ES-I3 (cell line): Measurements from ENCODE around the gene PLK2.
A peak's percentile ranks its signal among the peaks of the same experiment; 100 is the strongest.

ENCODE experiments used
- H3K36me3 ChIP-seq: 2 replicates; pipeline ENCODE4 v1.6.1; 2013; ENCODE audit warnings: mild to moderate bottlenecking, low read length, control low read depth, moderate library complexity; ENCODE audit not compliant: insufficient read depth
- H3K4me1 ChIP-seq: 2 replicates; pipeline ENCODE4 v1.6.1; 2013; ENCODE audit warnings: mild to moderate bottlenecking, control low read depth, low read length; ENCODE audit not compliant: insufficient read depth
- H3K9ac ChIP-seq: 2 replicates; pipeline ENCODE4 v1.6.1; 2013; ENCODE audit warnings: low read depth, mild to moderate bottlenecking, low read length, moderate library complexity
- H3K9me3 ChIP-seq: 2 replicates; pipeline ENCODE4 v1.6.1; 2013; ENCODE audit warnings: mild to moderate bottlenecking, low read length, moderate library complexity; ENCODE audit not compliant: control insufficient read depth, insufficient read depth

PLK2 gene

GRCh38 chr5:58460002-58460731, at the start of gene PLK2:
TSS of gene PLK2 (minus strand) at chr5:58460086. CDS start at chr5:58459959, 127 bp downstream.
- peaks cover 34% of the 10 kb centered on the region for H3K36me3 ChIP-seq
- no peaks in the 10 kb centered on the region for H3K9me3 ChIP-seq
- H3K4me1 ChIP-seq, result peaks cover 3% of the 10 kb centered on the region; the same call in 1 of the 2 replicates
- peak within 1 kb of the TSS; percentile 71 for H3K9ac ChIP-seq

GRCh38 chr5:58507715-58508114, 47.8 kb upstream of the PLK2 start:
- H3K36me3 ChIP-seq, result no peaks in the 10 kb centered on the region
- H3K9me3 ChIP-seq, result no peaks in the 10 kb centered on the region
- peaks cover 4% of the 10 kb centered on the region; the same call in 1 of the 2 replicates for H3K4me1 ChIP-seq
- no peak overlapping the region for H3K9ac ChIP-seq

- Histone ChIP-seq H3K9ac (no peak overlapping the region), H3K9me3 (no peaks in the 10 kb centered on the region), H3K36me3 (no peaks in the 10 kb centered on the region), H3K4me1 (peaks cover 4% of the 10 kb centered on the region; the same call in 1 of the 2 replicates)
Observed at GRCh38 chr5:58505971-58506640, 46.2 kb upstream of the PLK2 start.

- H3K4me1 ChIP-seq, result peaks cover 4% of the 10 kb centered on the region; the same call in 1 of the 2 replicates
- H3K36me3 ChIP-seq, result no peaks in the 10 kb centered on the region
- no peak overlapping the region for H3K9ac ChIP-seq
Observed at GRCh38 chr5:58505502-58505901, 45.6 kb upstream of the PLK2 start.

GRCh38 chr5:58504766-58505165, 44.9 kb upstream of the PLK2 start:
- Histone ChIP-seq H3K9me3 (no peaks in the 10 kb centered on the region), H3K4me1 (peaks cover 4% of the 10 kb centered on the region; the same call in 1 of the 2 replicates), H3K9ac (no peak overlapping the region), H3K36me3 (no peaks in the 10 kb centered on the region)

More at GRCh38 chr5:58505502-58505901, 45.6 kb upstream of the PLK2 start:
- no peaks in the 10 kb centered on the region for H3K9me3 ChIP-seq

GRCh38 chr5:58503390-58504046, 43.6 kb upstream of the PLK2 start:
- Histone ChIP-seq H3K9me3 (no peaks in the 10 kb centered on the region), H3K4me1 (peaks cover 4% of the 10 kb centered on the region; the same call in 1 of the 2 replicates), H3K9ac (no peak overlapping the region), H3K36me3 (no peaks in the 10 kb centered on the region)

GRCh38 chr5:58501778-58502417, 42.0 kb upstream of the PLK2 start:
- no peaks in the 10 kb centered on the region for H3K9me3 ChIP-seq
- H3K4me1 ChIP-seq, result peaks cover 4% of the 10 kb centered on the region; the same call in 1 of the 2 replicates
- H3K9ac ChIP-seq, result no peak overlapping the region
- H3K36me3 ChIP-seq, result no peaks in the 10 kb centered on the region

GRCh38 chr5:58499941-58500340, 40.1 kb upstream of the PLK2 start:
- Histone ChIP-seq H3K9me3 (no peaks in the 10 kb centered on the region), H3K36me3 (no peaks in the 10 kb centered on the region), H3K9ac (no peak overlapping the region), H3K4me1 (peaks cover 4% of the 10 kb centered on the region; the same call in 1 of the 2 replicates)

GRCh38 chr5:58499231-58499630, 39.3 kb upstream of the PLK2 start:
- no peak overlapping the region for H3K9ac ChIP-seq
- H3K9me3 ChIP-seq, result no peaks in the 10 kb centered on the region
- no peaks in the 10 kb centered on the region for H3K36me3 ChIP-seq
- 0 out of 2 replicates have a peak, but pooled peaks cover under 1% of the 10 kb centered on the region for H3K4me1 ChIP-seq

GRCh38 chr5:58498340-58498942, 38.6 kb upstream of the PLK2 start:
- no peak overlapping the region for H3K9ac ChIP-seq
- H3K36me3 ChIP-seq, result no peaks in the 10 kb centered on the region
- no peaks in the 10 kb centered on the region for H3K4me1 ChIP-seq
- no peaks in the 10 kb centered on the region for H3K9me3 ChIP-seq

GRCh38 chr5:58497921-58498320, 38.0 kb upstream of the PLK2 start:
- Histone ChIP-seq H3K9ac (no peak overlapping the region), H3K4me1 (no peaks in the 10 kb centered on the region), H3K36me3 (no peaks in the 10 kb centered on the region), H3K9me3 (no peaks in the 10 kb centered on the region)

GRCh38 chr5:58497386-58497785, 37.5 kb upstream of the PLK2 start:
- Histone ChIP-seq H3K9me3 (no peaks in the 10 kb centered on the region), H3K9ac (no peak overlapping the region)

GRCh38 chr5:58496488-58496887, 36.6 kb upstream of the PLK2 start:
- H3K36me3 ChIP-seq, result no peaks in the 10 kb centered on the region
- H3K9ac ChIP-seq, result no peak overlapping the region
- H3K4me1 ChIP-seq, result peaks cover under 1% of the 10 kb centered on the region; the same call in 1 of the 2 replicates
- H3K9me3 ChIP-seq, result no peaks in the 10 kb centered on the region

More at GRCh38 chr5:58497386-58497785, 37.5 kb upstream of the PLK2 start:
- Histone ChIP-seq H3K36me3 (no peaks in the 10 kb centered on the region), H3K4me1 (no peaks in the 10 kb centered on the region)

GRCh38 chr5:58493141-58493540, 33.3 kb upstream of the PLK2 start:
- Histone ChIP-seq H3K9ac (no peak overlapping the region), H3K4me1 (peaks cover 8% of the 10 kb centered on the region; the same call in 1 of the 2 replicates), H3K9me3 (no peaks in the 10 kb centered on the region; the same call in 1 of the 2 replicates), H3K36me3 (no peaks in the 10 kb centered on the region)
